ENCODE results near the gene NOTCH2.

- no peak for TF ChIP-seq EZH2phosphoT487 (IDR thresholded peaks at IDR 0.05; ENCODE audit: low read depth, severe bottlenecking, unreplicated experiment)
- no peak for TF ChIP-seq CTCF (IDR thresholded peaks at IDR 0.05; ENCODE audit: poor library complexity)
- TF ChIP-seq EZH2 (IDR thresholded peaks at IDR 0.05; ENCODE audit: borderline replicate concordance): no peak
Measured at GRCh38 chr1:119891386-119891785, 178.1 kb downstream of the NOTCH2 start.

All from hepatocyte (in vitro differentiated cells).